Coronary artery (tissue), 2 donors: ENCODE measurements around the gene UBASH3B.
A peak's percentile ranks its signal among the peaks of the same experiment; 100 is the strongest.
"Not testable (repeated sequence)": the region's sequence is repeated elsewhere in the genome, so short reads cannot be mapped to it uniquely, and the experiment has no call there.

Source experiments
- DNase-seq: peaks from one replicate; pipeline ENCODE4 v3.0.0-alpha.2; 2017; ENCODE audit warnings: low spot score
- H3K27ac ChIP-seq, 2 donors: fragments of 200-600 bp; sonication (generic); one replicate each; pipeline ENCODE4 v1.5.1; 2016 to 2019
- H3K4me3 ChIP-seq: fragments of 200-600 bp; sonication (generic); 2 replicates; pipeline ENCODE4 v1.5.1; 2016; ENCODE audit warnings: mild to moderate bottlenecking, moderate library complexity
- TF ChIP-seq, protein P1 (sequence below): fragments of 200-600 bp; sonication (generic); IDR thresholded peaks from one replicate; pipeline ENCODE4 v1.5.1; 2019; ENCODE audit warnings: antibody characterized with exemption

The UBASH3B gene

GRCh38 chr11:122655527-122656072 lies at the start of gene UBASH3B:
UBASH3B (plus strand) TSS chr11:122655722; CDS start chr11:122656050, 328 bp downstream.
- peak; percentile 82 for DNase-seq
- TF ChIP-seq, protein P1, sequence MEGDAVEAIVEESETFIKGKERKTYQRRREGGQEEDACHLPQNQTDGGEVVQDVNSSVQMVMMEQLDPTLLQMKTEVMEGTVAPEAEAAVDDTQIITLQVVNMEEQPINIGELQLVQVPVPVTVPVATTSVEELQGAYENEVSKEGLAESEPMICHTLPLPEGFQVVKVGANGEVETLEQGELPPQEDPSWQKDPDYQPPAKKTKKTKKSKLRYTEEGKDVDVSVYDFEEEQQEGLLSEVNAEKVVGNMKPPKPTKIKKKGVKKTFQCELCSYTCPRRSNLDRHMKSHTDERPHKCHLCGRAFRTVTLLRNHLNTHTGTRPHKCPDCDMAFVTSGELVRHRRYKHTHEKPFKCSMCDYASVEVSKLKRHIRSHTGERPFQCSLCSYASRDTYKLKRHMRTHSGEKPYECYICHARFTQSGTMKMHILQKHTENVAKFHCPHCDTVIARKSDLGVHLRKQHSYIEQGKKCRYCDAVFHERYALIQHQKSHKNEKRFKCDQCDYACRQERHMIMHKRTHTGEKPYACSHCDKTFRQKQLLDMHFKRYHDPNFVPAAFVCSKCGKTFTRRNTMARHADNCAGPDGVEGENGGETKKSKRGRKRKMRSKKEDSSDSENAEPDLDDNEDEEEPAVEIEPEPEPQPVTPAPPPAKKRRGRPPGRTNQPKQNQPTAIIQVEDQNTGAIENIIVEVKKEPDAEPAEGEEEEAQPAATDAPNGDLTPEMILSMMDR: no peak
- peak within 1 kb of the TSS; percentile 73 to 87 for H3K27ac ChIP-seq

GRCh38 chr11:122607162-122607561 lies 48.4 kb upstream of the UBASH3B start:
- not testable (repeated sequence) for H3K27ac ChIP-seq, H3K4me3 ChIP-seq, DNase-seq

More at GRCh38 chr11:122655527-122656072, at the start of gene UBASH3B:
- H3K4me3 ChIP-seq: peak within 1 kb of the TSS; percentile 79

DNA sequence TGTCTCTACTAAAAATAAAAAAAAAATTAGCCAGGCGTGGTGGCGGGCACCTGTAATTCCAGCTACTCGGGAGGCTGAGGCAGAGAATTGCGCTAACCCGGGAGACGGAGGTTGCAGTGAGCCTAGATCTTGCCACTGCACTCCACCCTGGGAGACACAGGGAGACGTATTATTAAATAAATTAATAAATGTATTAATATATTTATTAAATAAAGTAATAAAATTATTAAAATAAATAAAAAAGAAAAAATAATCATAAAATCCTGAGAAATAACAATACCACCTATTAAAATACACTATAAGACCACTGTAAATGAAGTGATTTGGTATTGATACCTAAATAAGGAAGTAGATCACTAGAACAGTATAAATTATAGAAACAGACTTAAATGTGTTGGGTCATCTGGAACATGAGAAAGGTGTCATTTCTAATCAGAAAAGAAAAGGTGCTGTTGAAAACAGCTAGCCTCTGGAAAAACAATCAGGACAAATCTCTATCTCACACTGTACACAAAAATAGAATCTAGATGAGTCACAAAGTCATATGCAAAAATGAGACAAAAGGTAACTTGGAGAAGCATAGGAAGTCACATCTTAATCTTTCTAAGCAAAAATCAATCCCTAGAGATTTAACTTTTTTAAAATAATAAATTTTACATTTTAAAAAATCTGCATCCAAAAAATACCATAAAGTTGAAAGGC lies 43.2 kb upstream of the UBASH3B start:
- H3K4me3 ChIP-seq: no peak overlapping the region
- TF ChIP-seq, protein P1: no peak
- no peak overlapping the region for H3K27ac ChIP-seq
- no peak for DNase-seq

GRCh38 chr11:122616718-122617117 lies 38.8 kb upstream of the UBASH3B start:
- DNase-seq: no peak

DNA sequence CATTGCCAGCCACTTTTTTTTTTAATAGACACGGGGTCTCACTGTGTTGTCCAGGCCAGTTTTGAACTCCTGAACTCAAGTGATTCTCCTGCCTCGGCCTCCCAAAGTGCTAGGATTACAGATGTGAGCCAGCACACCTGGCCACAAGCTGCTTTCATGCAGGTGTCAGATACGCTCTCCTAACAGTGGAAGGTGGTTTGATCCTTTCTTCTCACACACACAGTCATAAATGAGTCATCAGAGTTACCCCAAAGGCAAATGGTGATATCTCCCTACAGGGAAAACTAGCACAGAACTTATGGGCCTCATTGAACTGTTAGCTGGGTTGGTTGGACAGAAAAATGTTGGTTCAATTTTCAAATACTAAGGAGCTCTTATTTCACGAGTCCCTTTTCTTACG lies 38.2 kb upstream of the UBASH3B start:
- TF ChIP-seq, protein P1: no peak
- Histone ChIP-seq H3K27ac (no peak overlapping the region), H3K4me3 (no peak overlapping the region)
- DNase-seq: no peak

More at GRCh38 chr11:122616718-122617117, 38.8 kb upstream of the UBASH3B start:
- Histone ChIP-seq H3K4me3 (no peak overlapping the region), H3K27ac (no peak overlapping the region)
- TF ChIP-seq, protein P1: no peak

GRCh38 chr11:122617926-122618325 lies 37.6 kb upstream of the UBASH3B start:
- Histone ChIP-seq H3K27ac (no peak overlapping the region), H3K4me3 (no peak overlapping the region)
- TF ChIP-seq, protein P1: no peak
- DNase-seq: no peak

GRCh38 chr11:122618927-122619326 lies 36.6 kb upstream of the UBASH3B start:
- TF ChIP-seq, protein P1: no peak
- no peak overlapping the region for H3K4me3 ChIP-seq
- no peak for DNase-seq
- H3K27ac ChIP-seq: no peak overlapping the region
